Esophagus squamous epithelium (tissue), 4 donors: ENCODE results near the gene HBZ.

ENCODE experiments used
- POLR2A ChIP-seq, 4 donors: fragments of 450-650 bp; IDR thresholded peaks; one replicate each; pipeline ENCODE4 v1.6.1; 2017; ENCODE audit warnings: antibody characterized with exemption in 4 of 4, mild to moderate bottlenecking in 4 of 4, moderate library complexity in 3 of 4
- TF ChIP-seq, protein P1 (sequence below), 6 experiments: fragments of 450-650 bp in 4 of 6; fragments of 200-600 bp in 2 of 6; sonication (generic) in 2 of 6; IDR thresholded peaks; one replicate each; pipeline ENCODE4 v1.5.1; 2016 to 2019; ENCODE audit warnings: antibody characterized with exemption in 6 of 6, mild to moderate bottlenecking in 4 of 6, moderate library complexity in 4 of 6

DNA sequence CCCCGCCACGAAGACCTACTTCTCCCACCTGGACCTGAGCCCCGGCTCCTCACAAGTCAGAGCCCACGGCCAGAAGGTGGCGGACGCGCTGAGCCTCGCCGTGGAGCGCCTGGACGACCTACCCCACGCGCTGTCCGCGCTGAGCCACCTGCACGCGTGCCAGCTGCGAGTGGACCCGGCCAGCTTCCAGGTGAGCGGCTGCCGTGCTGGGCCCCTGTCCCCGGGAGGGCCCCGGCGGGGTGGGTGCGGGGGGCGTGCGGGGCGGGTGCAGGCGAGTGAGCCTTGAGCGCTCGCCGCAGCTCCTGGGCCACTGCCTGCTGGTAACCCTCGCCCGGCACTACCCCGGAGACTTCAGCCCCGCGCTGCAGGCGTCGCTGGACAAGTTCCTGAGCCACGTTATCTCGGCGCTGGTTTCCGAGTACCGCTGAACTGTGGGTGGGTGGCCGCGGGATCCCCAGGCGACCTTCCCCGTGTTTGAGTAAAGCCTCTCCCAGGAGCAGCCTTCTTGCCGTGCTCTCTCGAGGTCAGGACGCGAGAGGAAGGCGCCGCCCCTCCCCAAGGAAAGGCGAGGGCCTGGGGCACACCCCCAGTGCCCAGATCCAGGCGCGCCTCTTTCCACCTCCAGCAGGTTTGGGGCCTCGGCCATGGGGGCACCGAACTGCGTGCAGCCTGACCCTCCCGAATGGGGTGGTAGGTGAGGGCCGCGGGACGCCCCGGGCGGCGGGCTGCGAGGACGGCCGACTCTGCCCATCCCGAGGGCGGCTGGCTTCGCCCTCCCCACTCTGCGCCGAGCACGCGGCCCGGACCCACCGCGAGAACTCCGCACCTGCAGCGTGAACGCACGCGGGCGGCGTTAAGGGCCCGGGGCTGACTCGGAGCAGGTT, 28.5 kb downstream of the HBZ start:
- TF ChIP-seq, protein P1, sequence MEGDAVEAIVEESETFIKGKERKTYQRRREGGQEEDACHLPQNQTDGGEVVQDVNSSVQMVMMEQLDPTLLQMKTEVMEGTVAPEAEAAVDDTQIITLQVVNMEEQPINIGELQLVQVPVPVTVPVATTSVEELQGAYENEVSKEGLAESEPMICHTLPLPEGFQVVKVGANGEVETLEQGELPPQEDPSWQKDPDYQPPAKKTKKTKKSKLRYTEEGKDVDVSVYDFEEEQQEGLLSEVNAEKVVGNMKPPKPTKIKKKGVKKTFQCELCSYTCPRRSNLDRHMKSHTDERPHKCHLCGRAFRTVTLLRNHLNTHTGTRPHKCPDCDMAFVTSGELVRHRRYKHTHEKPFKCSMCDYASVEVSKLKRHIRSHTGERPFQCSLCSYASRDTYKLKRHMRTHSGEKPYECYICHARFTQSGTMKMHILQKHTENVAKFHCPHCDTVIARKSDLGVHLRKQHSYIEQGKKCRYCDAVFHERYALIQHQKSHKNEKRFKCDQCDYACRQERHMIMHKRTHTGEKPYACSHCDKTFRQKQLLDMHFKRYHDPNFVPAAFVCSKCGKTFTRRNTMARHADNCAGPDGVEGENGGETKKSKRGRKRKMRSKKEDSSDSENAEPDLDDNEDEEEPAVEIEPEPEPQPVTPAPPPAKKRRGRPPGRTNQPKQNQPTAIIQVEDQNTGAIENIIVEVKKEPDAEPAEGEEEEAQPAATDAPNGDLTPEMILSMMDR (IDR thresholded peaks at IDR 0.05), result no peak
- TF ChIP-seq POLR2A (IDR thresholded peaks at IDR 0.05), result no peak
